ENCODE measurements around the gene PRKCD. TPM values are rescaled to one million over a fixed set of nuclear protein-coding genes. Genes with fewer than 3 reads are reported as not detected.

PRKCD gene
- total and polyA plus RNA-seq, 2 experiments from 2014 or later: 12.3 to 23.6 TPM

DNA sequence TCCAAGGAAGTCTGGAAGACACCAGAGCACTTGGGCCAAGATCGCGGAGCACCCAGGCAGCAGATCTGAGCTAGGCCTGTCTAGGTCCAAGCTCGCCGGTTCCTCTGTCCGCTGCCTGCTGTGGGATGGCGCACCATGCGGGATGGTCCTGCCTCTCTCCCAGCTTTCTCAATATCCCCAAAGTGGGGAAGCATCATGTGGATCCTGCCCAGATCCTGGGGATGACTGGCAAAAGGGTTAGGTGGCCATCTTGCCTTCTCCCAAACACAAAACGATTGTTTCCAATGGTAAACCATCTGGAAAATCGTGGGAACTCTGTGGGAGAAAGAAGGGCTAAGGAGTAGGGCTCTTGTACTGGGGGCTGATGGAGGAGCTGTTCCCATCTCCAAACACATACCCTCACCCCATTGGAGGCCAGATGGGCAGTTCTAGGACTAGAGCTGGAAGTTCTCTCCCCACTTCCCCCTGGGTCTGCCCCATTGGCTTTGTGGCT, 8.9 kb downstream of the PRKCD start:
- WGBS (ENCODE audit: low lambda C conversion rate, missing lambda C conversion rate): 99% methylated on average over 9 of the region's 9 CpGs
- Histone ChIP-seq H3K4me2 (peak overlapping the region; percentile 27), H3K27me3 (no peaks in the 10 kb centered on the region), H4K20me1 (ENCODE audit: insufficient read depth, poor library complexity, severe bottlenecking) (peaks cover 6% of the 10 kb centered on the region), H3K79me2 (peaks cover 59% of the 10 kb centered on the region), H2AFZ (no peak overlapping the region), H3K27ac (peak overlapping the region; percentile 71), H3K9me3 (ENCODE audit: low read depth) (no peaks in the 10 kb centered on the region), H3K4me3 (no peak overlapping the region), H3K4me1 (ENCODE audit: insufficient read depth) (peaks cover 22% of the 10 kb centered on the region), H3K36me3 (replicated peaks; ENCODE audit: insufficient read depth, low read depth) (no peaks in the 10 kb centered on the region), H3K9me2 (replicated peaks; ENCODE audit: insufficient read depth) (no peaks in the 10 kb centered on the region)
- no peak for DNase-seq (ENCODE audit: low spot score)
- TF ChIP-seq, protein P1, sequence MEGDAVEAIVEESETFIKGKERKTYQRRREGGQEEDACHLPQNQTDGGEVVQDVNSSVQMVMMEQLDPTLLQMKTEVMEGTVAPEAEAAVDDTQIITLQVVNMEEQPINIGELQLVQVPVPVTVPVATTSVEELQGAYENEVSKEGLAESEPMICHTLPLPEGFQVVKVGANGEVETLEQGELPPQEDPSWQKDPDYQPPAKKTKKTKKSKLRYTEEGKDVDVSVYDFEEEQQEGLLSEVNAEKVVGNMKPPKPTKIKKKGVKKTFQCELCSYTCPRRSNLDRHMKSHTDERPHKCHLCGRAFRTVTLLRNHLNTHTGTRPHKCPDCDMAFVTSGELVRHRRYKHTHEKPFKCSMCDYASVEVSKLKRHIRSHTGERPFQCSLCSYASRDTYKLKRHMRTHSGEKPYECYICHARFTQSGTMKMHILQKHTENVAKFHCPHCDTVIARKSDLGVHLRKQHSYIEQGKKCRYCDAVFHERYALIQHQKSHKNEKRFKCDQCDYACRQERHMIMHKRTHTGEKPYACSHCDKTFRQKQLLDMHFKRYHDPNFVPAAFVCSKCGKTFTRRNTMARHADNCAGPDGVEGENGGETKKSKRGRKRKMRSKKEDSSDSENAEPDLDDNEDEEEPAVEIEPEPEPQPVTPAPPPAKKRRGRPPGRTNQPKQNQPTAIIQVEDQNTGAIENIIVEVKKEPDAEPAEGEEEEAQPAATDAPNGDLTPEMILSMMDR (IDR thresholded peaks at IDR 0.05; ENCODE audit: poor library complexity): no peak
- no peak for TF ChIP-seq EZH2 (IDR thresholded peaks at IDR 0.05; ENCODE audit: borderline replicate concordance)
- no peak for TF ChIP-seq EZH2phosphoT487 (IDR thresholded peaks at IDR 0.05; ENCODE audit: low read depth, severe bottlenecking, unreplicated experiment)

DNA sequence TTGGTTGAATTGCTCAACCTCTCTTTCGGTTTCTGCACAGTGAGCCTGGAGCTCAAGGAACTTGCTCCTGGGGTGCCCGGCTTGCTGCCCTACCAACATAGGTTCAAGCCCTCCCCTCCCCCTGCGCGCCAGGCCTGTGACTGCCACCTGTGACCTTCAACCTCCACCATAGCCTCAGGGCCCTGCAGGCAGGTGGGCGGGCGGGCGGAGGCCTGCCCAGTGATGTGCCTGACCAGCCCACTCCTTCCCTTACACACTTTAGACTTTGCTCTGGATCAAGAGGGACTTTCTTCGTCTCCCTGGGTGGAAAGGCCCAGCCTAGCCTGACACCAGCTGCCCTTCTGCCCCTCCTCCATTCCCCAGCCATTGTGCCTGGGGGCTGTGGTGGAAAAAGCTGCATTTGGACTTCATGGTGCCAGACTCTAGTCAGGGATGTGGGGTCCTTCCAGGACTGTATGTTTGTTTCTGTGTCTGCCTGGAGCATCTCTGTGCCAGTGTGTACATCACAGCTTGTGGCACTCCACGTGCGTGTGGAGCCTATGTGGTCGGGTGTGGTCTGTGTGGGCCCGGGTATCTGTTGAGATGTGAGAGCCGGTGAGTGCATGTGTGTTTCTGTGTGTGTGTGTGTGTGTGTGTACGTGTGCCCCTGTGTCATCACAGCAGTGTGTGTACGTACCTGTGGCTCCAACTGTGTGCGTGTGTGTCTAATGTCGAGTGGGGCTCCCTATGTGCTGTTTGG, 9.5 kb downstream of the PRKCD start:
- Histone ChIP-seq H3K4me1 (ENCODE audit: insufficient read depth) (peaks cover 22% of the 10 kb centered on the region), H2AFZ (no peak overlapping the region), H3K9me2 (replicated peaks; ENCODE audit: insufficient read depth) (no peaks in the 10 kb centered on the region), H3K36me3 (replicated peaks; ENCODE audit: insufficient read depth, low read depth) (no peaks in the 10 kb centered on the region), H3K4me2 (peak overlapping the region; percentile 27), H3K27me3 (no peaks in the 10 kb centered on the region), H3K9me3 (ENCODE audit: low read depth) (no peaks in the 10 kb centered on the region), H3K27ac (peak overlapping the region; percentile 71), H3K79me2 (peaks cover 53% of the 10 kb centered on the region), H3K4me3 (no peak overlapping the region), H4K20me1 (ENCODE audit: insufficient read depth, poor library complexity, severe bottlenecking) (peaks cover 6% of the 10 kb centered on the region)
- WGBS (ENCODE audit: low lambda C conversion rate, missing lambda C conversion rate): 78% methylated on average over 17 of the region's 17 CpGs
- TF ChIP-seq EZH2 (IDR thresholded peaks at IDR 0.05; ENCODE audit: borderline replicate concordance): no peak
- TF ChIP-seq EZH2phosphoT487 (IDR thresholded peaks at IDR 0.05; ENCODE audit: low read depth, severe bottlenecking, unreplicated experiment): no peak
- TF ChIP-seq, protein P1 (IDR thresholded peaks at IDR 0.05; ENCODE audit: poor library complexity): no peak
- peak; percentile 48 for DNase-seq (ENCODE audit: low spot score)

DNA sequence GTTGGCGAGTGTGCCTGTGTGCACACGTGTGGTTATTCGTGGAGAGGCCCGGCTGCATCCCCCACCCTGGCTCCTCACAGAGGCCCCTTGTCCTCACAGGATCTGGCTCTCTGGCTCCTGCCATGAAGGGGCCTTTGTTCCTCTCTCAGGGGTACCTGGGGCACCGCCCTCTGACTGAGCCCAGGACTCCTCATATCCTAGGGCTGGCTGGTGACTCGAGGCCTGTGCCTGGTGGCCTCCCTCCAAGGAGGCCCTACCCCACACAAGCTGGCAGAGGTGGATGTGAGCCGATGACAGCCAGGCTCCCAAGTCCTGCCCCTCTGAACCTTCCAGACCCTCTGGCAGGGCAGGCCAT, 10.0 kb downstream of the PRKCD start:
- DNase-seq (ENCODE audit: low spot score): no peak
- 84% methylated on average over 7 of the region's 7 CpGs for WGBS (ENCODE audit: low lambda C conversion rate, missing lambda C conversion rate)
- Histone ChIP-seq H4K20me1 (ENCODE audit: insufficient read depth, poor library complexity, severe bottlenecking) (peaks cover 5% of the 10 kb centered on the region), H3K9me2 (replicated peaks; ENCODE audit: insufficient read depth) (no peaks in the 10 kb centered on the region), H3K27ac (peak overlapping the region; percentile 71), H3K4me3 (no peak overlapping the region), H2AFZ (no peak overlapping the region), H3K9me3 (ENCODE audit: low read depth) (no peaks in the 10 kb centered on the region), H3K27me3 (no peaks in the 10 kb centered on the region), H3K4me1 (ENCODE audit: insufficient read depth) (peaks cover 22% of the 10 kb centered on the region), H3K36me3 (replicated peaks; ENCODE audit: insufficient read depth, low read depth) (no peaks in the 10 kb centered on the region), H3K79me2 (peaks cover 47% of the 10 kb centered on the region), H3K4me2 (no peak overlapping the region)
- no peak for TF ChIP-seq EZH2phosphoT487 (IDR thresholded peaks at IDR 0.05; ENCODE audit: low read depth, severe bottlenecking, unreplicated experiment)
- no peak for TF ChIP-seq EZH2 (IDR thresholded peaks at IDR 0.05; ENCODE audit: borderline replicate concordance)
- TF ChIP-seq, protein P1 (IDR thresholded peaks at IDR 0.05; ENCODE audit: poor library complexity): no peak
